SU-DHL-6 (cell line): Measurements from ENCODE around the gene PRDM1.

Experiments
- CTCF ChIP-seq: fragments of 200-600 bp; sonication (generic); IDR thresholded peaks from one replicate; pipeline ENCODE4 v1.5.1; 2017; ENCODE audit warnings: antibody characterized with exemption, mild to moderate bottlenecking, low read length, moderate library complexity; ENCODE audit not compliant: insufficient read depth, poor library complexity, severe bottlenecking
- EZH2phosphoT487 ChIP-seq: fragments of 200-600 bp; sonication (generic), shearing (Covaris generic); conservative IDR thresholded peaks from 2 replicates; pipeline ENCODE4 v1.6.1; 2018; ENCODE audit warnings: mild to moderate bottlenecking, antibody characterized with exemption, low read length, moderate library complexity, mixed read lengths

DNA sequence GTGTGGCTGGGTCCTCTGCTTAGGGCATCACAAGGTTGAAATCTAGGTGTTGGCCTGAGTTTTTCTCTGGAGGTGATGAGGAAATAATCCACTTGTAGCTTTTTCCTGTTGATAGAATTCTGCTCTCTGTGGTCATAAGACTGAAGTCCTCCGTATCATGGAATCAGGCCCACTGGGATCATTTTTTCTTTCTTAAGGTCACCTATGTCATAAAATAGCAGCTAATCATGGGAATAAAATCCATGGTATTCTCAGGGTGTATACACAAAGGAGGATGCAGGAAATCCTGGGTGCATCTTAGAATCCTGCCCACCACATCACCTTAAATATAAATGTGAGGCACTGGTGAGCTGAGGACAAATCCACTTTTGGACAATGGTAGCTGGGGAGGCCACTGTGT, 72.7 kb downstream of the PRDM1 start:
- TF ChIP-seq CTCF = no peak
- TF ChIP-seq EZH2phosphoT487 = no peak
